Left kidney (tissue), 2 donors: ENCODE results near the gene NTRK3. TPM values are rescaled to one million over a fixed set of nuclear protein-coding genes. Genes with fewer than 3 reads are reported as not detected.

ENCODE experiments used
- DNase-seq: peaks from one replicate; pipeline ENCODE4 v3.0.0-alpha.2; 2013
- polyA plus RNA-seq: library from polyadenylated mRNA; unstranded; fragments of 120-200 nt; gene quantifications from one replicate; pipeline ENCODE4 v1.2.1, GENCODE V29; 2013; ENCODE audit not compliant: insufficient read length

The NTRK3 gene
- polyA plus RNA-seq, 1 donor, result 13.7 TPM

DNA sequence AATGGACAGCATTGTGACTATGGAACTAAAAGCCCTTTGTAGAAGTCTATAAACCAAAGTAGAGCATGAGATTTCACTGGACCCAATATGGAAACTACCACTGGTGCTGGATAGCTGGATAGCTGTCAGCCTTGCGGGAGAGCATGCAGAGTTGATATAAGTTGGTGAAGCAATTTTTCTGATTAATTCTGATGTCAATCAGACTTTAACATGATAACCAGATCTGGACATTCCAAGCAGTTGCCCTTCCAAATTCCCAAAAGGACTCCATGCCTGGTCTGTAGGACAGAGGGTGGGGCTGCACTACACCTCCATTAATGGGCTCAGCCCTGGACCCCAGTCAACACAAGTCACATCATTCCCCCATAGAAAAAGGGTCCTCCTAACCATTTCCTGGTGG lies 437.8 kb downstream of the NTRK3 start:
- DNase-seq, result no peak

DNA sequence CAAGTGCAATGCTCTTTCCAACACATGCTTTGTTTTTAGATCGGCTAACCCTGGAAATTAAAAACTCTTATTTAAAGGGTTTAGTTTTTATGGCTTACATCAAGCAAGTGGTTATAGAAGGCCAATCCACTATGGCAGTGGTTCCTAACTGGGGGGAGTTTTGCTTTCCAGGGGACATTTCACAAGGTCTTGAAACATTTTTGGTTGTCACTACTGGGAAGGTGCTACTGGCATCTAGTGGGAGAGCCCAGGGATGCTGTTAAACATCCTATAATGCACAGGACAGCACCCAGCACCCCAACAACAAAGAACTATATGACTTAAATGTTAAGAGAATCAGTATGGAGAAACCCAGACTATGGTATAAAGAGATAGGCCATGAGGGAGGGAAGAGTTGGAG lies 439.0 kb downstream of the NTRK3 start:
- no peak for DNase-seq

DNA sequence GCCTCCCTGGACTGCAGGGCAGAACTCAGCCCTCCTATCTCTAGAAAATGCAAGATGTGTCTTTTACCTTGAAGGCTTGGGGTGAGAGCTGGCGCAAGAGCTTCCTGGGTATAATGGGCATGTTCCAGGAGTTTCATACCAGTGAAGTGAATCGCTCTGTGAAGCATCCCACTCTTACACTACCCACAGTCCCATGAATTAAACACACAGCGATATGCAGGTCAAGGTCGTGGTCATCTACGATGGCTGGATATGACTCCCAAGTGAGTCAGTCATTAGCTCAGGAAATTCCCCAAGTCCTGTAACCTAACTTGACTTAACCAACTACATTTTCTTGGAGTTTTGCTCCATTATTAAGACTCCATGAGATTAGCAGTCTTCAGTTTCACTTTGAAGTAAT lies 439.7 kb downstream of the NTRK3 start:
- no peak for DNase-seq

DNA sequence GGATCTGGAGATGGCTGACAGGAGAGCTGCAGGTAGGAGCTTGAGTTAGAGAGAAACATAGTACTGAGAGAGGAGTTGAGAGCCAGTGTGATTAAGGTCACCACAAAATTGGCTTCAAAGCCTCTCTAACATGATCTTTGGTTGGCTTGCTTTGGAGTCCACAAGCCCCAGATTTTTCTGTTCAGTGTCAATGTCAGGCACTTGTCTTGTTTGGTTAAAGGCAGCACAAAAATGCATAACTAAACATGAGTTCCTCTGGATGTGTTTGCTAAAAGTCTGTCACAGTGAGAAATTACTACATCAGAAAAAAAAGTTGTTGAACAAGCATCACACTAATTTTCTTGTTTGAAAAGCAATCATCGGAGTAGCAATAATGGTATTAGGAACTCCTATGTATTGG lies 440.5 kb downstream of the NTRK3 start:
- no peak for DNase-seq

Other genes with a start within 250 kb of the NTRK3 start
- gene MRPL46, start 210.6 kb upstream of the NTRK3 start, polyA plus RNA-seq, result 28.2 TPM
- gene MRPS11, start 211.0 kb upstream of the NTRK3 start, polyA plus RNA-seq, result 47.2 TPM